GM19324 (cell line): Measurements from ENCODE around the gene KCNJ2.
A peak's percentile ranks its signal among the peaks of the same experiment; 100 is the strongest.

Experiments used
- ATAC-seq: cut with Tn5 transposase; IDR thresholded peaks from one replicate; pipeline ENCODE4 v1.9.1; 2021; ENCODE audit warnings: mild to moderate bottlenecking, moderate library complexity; ENCODE audit not compliant: unreplicated experiment, low FRiP score

Gene KCNJ2

GRCh38 chr17:70201872-70202419 is 32.6 kb downstream of the KCNJ2 start:
- no peak for ATAC-seq

- no peak for ATAC-seq
These were observed 33.5 kb downstream of the KCNJ2 start for GRCh38 chr17:70202840-70203239.

- ATAC-seq: no peak
These were observed 35.1 kb downstream of the KCNJ2 start for GRCh38 chr17:70204431-70204830.

GRCh38 chr17:70205401-70205800 is 36.1 kb downstream of the KCNJ2 start:
- ATAC-seq: no peak

GRCh38 chr17:70206361-70207010 is 37.2 kb downstream of the KCNJ2 start:
- no peak for ATAC-seq

GRCh38 chr17:70207184-70207583 is 37.9 kb downstream of the KCNJ2 start:
- ATAC-seq: no peak

GRCh38 chr17:70208080-70208794 is 38.9 kb downstream of the KCNJ2 start:
- ATAC-seq: no peak

GRCh38 chr17:70208825-70209555 is 39.7 kb downstream of the KCNJ2 start:
- peak; percentile 47 for ATAC-seq

GRCh38 chr17:70215656-70216055 is 46.3 kb downstream of the KCNJ2 start:
- no peak for ATAC-seq

GRCh38 chr17:70217571-70217970 is 48.2 kb downstream of the KCNJ2 start:
- ATAC-seq: no peak

- ATAC-seq: no peak
These were observed 55.9 kb downstream of the KCNJ2 start for GRCh38 chr17:70225276-70225675.
